ENCODE data around the gene DHFR. TPM values are rescaled to one million over a fixed set of nuclear protein-coding genes. Genes with fewer than 3 reads are reported as not detected.
"Not testable (repeated sequence)": the region's sequence is repeated elsewhere in the genome, so short reads cannot be mapped to it uniquely, and the experiment has no call there.

The DHFR gene
- total RNA-seq, 1 donor from 2014 or later = 55.1 TPM

- Mint-ChIP-seq H3K4me1 (ENCODE audit: unreplicated experiment) (no peaks in the 10 kb centered on the region), H3K27ac (no peak overlapping the region), H3K36me3 (peaks cover 18% of the 10 kb centered on the region), H3K4me3 (no peak overlapping the region), H3K27me3 (no peaks in the 10 kb centered on the region), H3K9me3 (no peaks in the 10 kb centered on the region)
- no peak for TF ChIP-seq CTCF (conservative IDR thresholded peaks at IDR 0.05)
- no peak for DNase-seq (ENCODE audit: extremely low spot score, unreplicated experiment)
Observed at GRCh38 chr5:80667384-80667783, 12.6 kb upstream of the DHFR start.

GRCh38 chr5:80665057-80665456, 10.3 kb upstream of the DHFR start:
- Mint-ChIP-seq H3K27me3 (no peaks in the 10 kb centered on the region), H3K4me3 (no peak overlapping the region), H3K4me1 (ENCODE audit: unreplicated experiment) (no peaks in the 10 kb centered on the region), H3K36me3 (peaks cover 34% of the 10 kb centered on the region), H3K9me3 (no peaks in the 10 kb centered on the region), H3K27ac (no peak overlapping the region)
- no peak for TF ChIP-seq CTCF (conservative IDR thresholded peaks at IDR 0.05)
- no peak for DNase-seq (ENCODE audit: extremely low spot score, unreplicated experiment)

GRCh38 chr5:80662108-80662507, 7.3 kb upstream of the DHFR start:
- Mint-ChIP-seq H3K9me3 (no peaks in the 10 kb centered on the region), H3K4me1 (ENCODE audit: unreplicated experiment) (no peaks in the 10 kb centered on the region), H3K27ac (no peak overlapping the region), H3K4me3 (no peak overlapping the region), H3K36me3 (peaks cover 40% of the 10 kb centered on the region), H3K27me3 (no peaks in the 10 kb centered on the region)
- no peak for DNase-seq (ENCODE audit: extremely low spot score, unreplicated experiment)
- no peak for TF ChIP-seq CTCF (conservative IDR thresholded peaks at IDR 0.05)

- not testable (repeated sequence) for H3K27ac Mint-ChIP-seq; H3K4me3 Mint-ChIP-seq; H3K27me3 Mint-ChIP-seq; H3K9me3 Mint-ChIP-seq; DNase-seq (ENCODE audit: extremely low spot score, unreplicated experiment); H3K4me1 Mint-ChIP-seq (ENCODE audit: unreplicated experiment)
- peaks cover 35% of the 10 kb centered on the region for H3K36me3 Mint-ChIP-seq
Observed at GRCh38 chr5:80660661-80661060, 5.9 kb upstream of the DHFR start.

- TF ChIP-seq CTCF (conservative IDR thresholded peaks at IDR 0.05) = no peak
- DNase-seq (ENCODE audit: extremely low spot score, unreplicated experiment) = no peak
- Mint-ChIP-seq H3K9me3 (no peaks in the 10 kb centered on the region), H3K4me3 (no peak overlapping the region), H3K36me3 (peaks cover 34% of the 10 kb centered on the region), H3K27me3 (no peaks in the 10 kb centered on the region), H3K27ac (no peak overlapping the region), H3K4me1 (ENCODE audit: unreplicated experiment) (peaks cover 16% of the 10 kb centered on the region)
Observed at GRCh38 chr5:80659106-80659505, 4.3 kb upstream of the DHFR start.

- H3K4me1 Mint-ChIP-seq (ENCODE audit: unreplicated experiment) = peaks cover 26% of the 10 kb centered on the region
- no peak for TF ChIP-seq CTCF (conservative IDR thresholded peaks at IDR 0.05)
- peaks cover 30% of the 10 kb centered on the region for H3K36me3 Mint-ChIP-seq
- H3K27ac Mint-ChIP-seq = peak overlapping the region; percentile 69
- H3K9me3 Mint-ChIP-seq = no peaks in the 10 kb centered on the region
- H3K27me3 Mint-ChIP-seq = no peaks in the 10 kb centered on the region
- H3K4me3 Mint-ChIP-seq = peak overlapping the region; percentile 95
- no peak for DNase-seq (ENCODE audit: extremely low spot score, unreplicated experiment)
Observed at GRCh38 chr5:80656425-80656824, 1.6 kb upstream of the DHFR start.

Data from type B pancreatic cell (in vitro differentiated cells).